Mucosa of stomach (tissue), 1 donor: ENCODE data around the gene FFAR2.
A peak's percentile ranks its signal among the peaks of the same experiment; 100 is the strongest.

Experiments
- H3K27me3 ChIP-seq: one replicate; pipeline ENCODE4 v1.7.0; 2013; ENCODE audit warnings: mild to moderate bottlenecking, low read length; ENCODE audit not compliant: control insufficient read depth, insufficient read depth
- H3K36me3 ChIP-seq: one replicate; pipeline ENCODE4 v1.7.0; 2013; ENCODE audit warnings: low read length; ENCODE audit not compliant: control insufficient read depth, insufficient read depth
- H3K4me1 ChIP-seq: one replicate; pipeline ENCODE4 v1.7.0; 2013; ENCODE audit warnings: mild to moderate bottlenecking, low read length; ENCODE audit not compliant: control insufficient read depth, insufficient read depth
- H3K4me3 ChIP-seq: one replicate; pipeline ENCODE4 v1.7.0; 2013; ENCODE audit warnings: low read length
- H3K9ac ChIP-seq: one replicate; pipeline ENCODE4 v1.7.0; 2013; ENCODE audit warnings: mild to moderate bottlenecking, low read length, moderate library complexity
- H3K9me3 ChIP-seq: one replicate; pipeline ENCODE4 v1.7.0; 2013; ENCODE audit warnings: mild to moderate bottlenecking, low read length, moderate library complexity; ENCODE audit not compliant: control insufficient read depth
- donor health status: Pancreatic carcinoma.

FFAR2 gene

DNA sequence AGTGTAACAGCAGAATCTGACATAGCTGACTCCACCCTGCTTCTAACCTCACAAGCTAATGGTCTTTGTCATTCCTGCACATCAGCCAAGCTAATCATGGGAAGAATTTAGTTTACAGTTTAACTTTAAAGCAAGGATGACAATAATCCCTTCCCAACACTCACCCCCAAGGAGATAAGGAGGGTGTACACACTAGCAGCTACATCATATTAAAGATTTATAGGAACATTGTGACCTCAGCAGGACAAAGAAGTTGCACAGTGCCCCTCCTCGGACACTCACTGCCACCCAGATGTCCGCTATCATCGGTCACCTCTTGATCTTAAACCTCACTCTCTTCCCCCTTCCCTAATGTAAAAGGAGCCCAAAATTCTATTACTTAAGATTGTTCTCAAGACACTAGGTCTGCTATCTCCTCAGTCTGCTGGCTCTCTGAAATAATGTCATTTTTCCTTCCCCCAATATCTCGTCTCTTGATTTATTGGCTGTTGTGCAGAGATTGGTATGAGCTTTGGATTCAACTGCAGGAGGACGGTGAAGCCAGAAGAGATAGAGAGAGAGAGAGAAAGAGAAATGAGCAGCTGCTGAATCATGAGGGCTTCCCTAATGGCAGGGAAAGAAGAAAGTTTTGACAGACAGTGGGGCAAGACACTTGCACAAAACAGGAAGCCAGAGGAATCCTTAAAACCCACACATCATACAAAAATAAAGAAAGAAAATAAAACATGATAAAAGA lies 17.5 kb upstream of the FFAR2 start:
- Histone ChIP-seq H3K9ac (no peak overlapping the region), H3K4me1 (peaks cover 23% of the 10 kb centered on the region), H3K36me3 (no peaks in the 10 kb centered on the region), H3K9me3 (no peaks in the 10 kb centered on the region), H3K27me3 (peaks cover 7% of the 10 kb centered on the region), H3K4me3 (no peak overlapping the region)

DNA sequence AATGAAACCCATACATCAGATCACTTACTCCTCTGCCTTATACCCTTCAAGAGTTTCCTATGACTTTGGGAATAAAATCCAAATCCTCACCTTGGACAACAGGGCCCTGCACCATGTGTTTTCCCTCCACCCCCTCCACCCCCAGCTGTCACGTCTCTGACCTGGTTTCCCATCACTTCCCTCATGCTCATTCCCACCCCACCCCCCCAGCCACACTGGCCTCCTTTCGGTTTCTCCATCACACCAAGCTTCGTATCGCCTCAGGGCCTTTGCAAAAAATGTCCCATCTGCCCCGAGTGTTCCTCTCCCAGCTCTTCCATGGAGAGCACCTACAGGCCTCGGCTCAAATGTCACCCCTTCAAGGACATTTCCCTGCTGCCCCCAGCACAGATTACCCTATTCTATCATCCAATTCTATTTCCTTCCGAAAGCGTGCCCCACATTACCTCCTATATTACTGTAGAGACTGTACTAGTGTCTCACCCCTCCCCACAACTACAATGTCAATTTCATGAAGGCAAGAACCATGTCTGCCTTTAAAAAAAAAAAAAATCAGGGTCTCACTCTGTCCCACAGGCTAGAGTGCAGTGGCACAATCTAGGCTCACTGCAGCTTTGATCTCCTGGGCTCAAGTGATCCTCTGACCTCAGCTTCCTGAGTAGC lies 16.8 kb upstream of the FFAR2 start:
- Histone ChIP-seq H3K27me3 (peaks cover 7% of the 10 kb centered on the region), H3K4me1 (peaks cover 30% of the 10 kb centered on the region), H3K36me3 (no peaks in the 10 kb centered on the region), H3K4me3 (no peak overlapping the region), H3K9me3 (no peaks in the 10 kb centered on the region), H3K9ac (no peak overlapping the region)

DNA sequence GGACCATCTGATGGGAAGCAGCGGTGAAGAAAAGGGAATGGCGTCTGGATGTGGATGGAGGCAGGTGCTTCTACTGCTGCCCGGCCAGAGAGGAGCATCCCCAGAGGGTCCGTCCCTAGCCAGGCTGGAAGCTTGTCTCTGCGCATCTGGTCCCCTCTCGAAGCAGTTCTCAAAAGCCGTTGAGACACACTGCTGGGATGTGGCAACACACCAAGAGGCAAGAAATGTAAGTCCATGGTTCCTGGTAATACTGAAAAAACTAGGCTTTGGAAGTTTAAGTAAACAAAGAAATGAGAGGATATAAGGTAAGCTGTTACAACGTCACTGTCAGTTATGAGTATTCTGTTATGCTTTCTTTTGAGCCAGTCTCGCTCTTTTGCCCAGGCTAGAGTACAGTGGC lies 15.1 kb upstream of the FFAR2 start:
- peaks cover 7% of the 10 kb centered on the region for H3K27me3 ChIP-seq
- no peaks in the 10 kb centered on the region for H3K9me3 ChIP-seq
- H3K4me3 ChIP-seq: no peak overlapping the region
- peaks cover 40% of the 10 kb centered on the region for H3K4me1 ChIP-seq
- H3K36me3 ChIP-seq: no peaks in the 10 kb centered on the region
- no peak overlapping the region for H3K9ac ChIP-seq

- no peak overlapping the region for H3K4me3 ChIP-seq
- no peaks in the 10 kb centered on the region for H3K36me3 ChIP-seq
- no peaks in the 10 kb centered on the region for H3K9me3 ChIP-seq
- H3K9ac ChIP-seq: no peak overlapping the region
- peaks cover 40% of the 10 kb centered on the region for H3K4me1 ChIP-seq
- H3K27me3 ChIP-seq: peaks cover 7% of the 10 kb centered on the region
Measured at GRCh38 chr19:35433448-35433847, 14.6 kb upstream of the FFAR2 start.

GRCh38 chr19:35435896-35436295 lies 12.2 kb upstream of the FFAR2 start:
- no peaks in the 10 kb centered on the region for H3K9me3 ChIP-seq
- no peak overlapping the region for H3K9ac ChIP-seq
- H3K4me3 ChIP-seq: no peak overlapping the region

DNA sequence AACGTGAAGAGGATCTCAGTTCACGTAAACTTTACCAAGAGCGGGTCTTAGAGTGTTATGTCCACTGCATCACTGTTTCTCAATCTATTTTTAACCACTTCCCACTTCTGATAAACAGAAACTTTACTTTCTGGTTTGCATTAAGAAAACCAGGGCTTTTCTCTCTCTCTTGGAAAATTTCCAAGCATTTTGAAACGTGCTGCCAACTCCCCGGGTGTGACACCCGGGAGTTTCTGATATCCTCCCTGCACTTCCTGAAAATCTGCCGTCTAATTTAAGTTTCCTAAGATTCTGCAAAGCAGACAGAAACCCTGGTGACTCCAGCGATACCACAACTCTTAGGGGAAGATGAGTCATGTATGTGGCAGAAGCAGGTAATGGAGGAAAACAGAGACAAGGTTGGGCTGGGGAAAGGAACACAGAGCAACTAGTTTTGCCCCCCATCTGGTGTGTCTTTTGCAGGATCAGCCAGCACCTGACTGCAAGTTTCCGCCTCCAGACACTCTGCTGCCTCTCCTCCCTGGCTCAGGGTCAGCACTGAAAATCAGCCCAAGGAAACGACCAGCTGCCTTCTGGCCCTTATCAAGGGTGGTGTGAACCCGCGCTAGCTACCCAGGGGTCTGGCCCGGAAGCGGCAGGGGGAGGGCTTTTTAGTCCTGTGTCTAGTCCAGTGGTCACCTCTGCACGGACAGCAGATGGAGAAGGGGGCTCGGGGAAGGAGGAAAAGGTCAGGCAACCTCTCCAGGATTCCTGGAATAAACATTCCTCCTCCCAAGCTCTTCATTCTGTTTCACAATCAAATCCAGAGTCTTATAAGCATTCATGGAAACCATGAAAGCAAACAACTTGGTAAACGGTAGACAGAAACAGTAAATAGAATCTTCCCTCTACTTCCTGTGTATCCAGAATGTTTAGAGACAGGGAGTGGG lies 11.3 kb upstream of the FFAR2 start:
- Histone ChIP-seq H3K36me3 (no peaks in the 10 kb centered on the region), H3K9ac (peak overlapping the region; percentile 30), H3K27me3 (peaks cover 7% of the 10 kb centered on the region), H3K4me3 (peak overlapping the region; percentile 14), H3K9me3 (no peaks in the 10 kb centered on the region), H3K4me1 (peaks cover 40% of the 10 kb centered on the region)

More at GRCh38 chr19:35435896-35436295, 12.2 kb upstream of the FFAR2 start:
- Histone ChIP-seq H3K36me3 (no peaks in the 10 kb centered on the region), H3K27me3 (peaks cover 7% of the 10 kb centered on the region), H3K4me1 (peaks cover 40% of the 10 kb centered on the region)

GRCh38 chr19:35437406-35437951 lies 10.6 kb upstream of the FFAR2 start:
- Histone ChIP-seq H3K4me3 (no peak overlapping the region), H3K36me3 (no peaks in the 10 kb centered on the region), H3K9me3 (no peaks in the 10 kb centered on the region), H3K9ac (peak overlapping the region; percentile 30), H3K4me1 (peaks cover 40% of the 10 kb centered on the region), H3K27me3 (peaks cover 7% of the 10 kb centered on the region)

GRCh38 chr19:35438096-35438495 lies 10.0 kb upstream of the FFAR2 start:
- peaks cover 40% of the 10 kb centered on the region for H3K4me1 ChIP-seq
- no peaks in the 10 kb centered on the region for H3K9me3 ChIP-seq
- no peak overlapping the region for H3K9ac ChIP-seq
- H3K4me3 ChIP-seq: no peak overlapping the region
- H3K27me3 ChIP-seq: peaks cover 7% of the 10 kb centered on the region
- no peaks in the 10 kb centered on the region for H3K36me3 ChIP-seq

- H3K27me3 ChIP-seq: peaks cover 5% of the 10 kb centered on the region
- no peaks in the 10 kb centered on the region for H3K36me3 ChIP-seq
- no peak overlapping the region for H3K9ac ChIP-seq
- H3K9me3 ChIP-seq: no peaks in the 10 kb centered on the region
- peaks cover 40% of the 10 kb centered on the region for H3K4me1 ChIP-seq
- no peak overlapping the region for H3K4me3 ChIP-seq
Measured at GRCh38 chr19:35438527-35438926, 9.5 kb upstream of the FFAR2 start.

DNA sequence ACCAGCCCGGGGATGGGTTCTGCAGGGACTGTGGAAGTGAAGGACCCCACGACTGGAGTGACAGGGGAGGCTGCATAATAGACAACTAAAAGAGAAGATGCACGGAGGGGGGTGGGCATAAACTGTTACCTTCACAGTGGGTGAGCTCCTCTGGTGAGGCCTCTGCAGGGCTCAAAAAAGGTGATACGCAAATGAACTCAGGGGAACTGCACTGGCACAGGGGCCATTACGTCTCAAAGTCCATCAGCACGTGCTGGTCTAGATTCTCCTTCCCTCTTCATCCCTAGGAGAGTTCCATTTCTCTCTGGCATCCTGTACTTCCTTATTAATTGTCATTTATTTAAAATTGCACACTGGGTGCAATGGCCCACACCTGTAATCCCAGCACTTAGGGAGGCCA lies 8.1 kb upstream of the FFAR2 start:
- no peaks in the 10 kb centered on the region for H3K36me3 ChIP-seq
- H3K9me3 ChIP-seq: no peaks in the 10 kb centered on the region
- no peaks in the 10 kb centered on the region for H3K27me3 ChIP-seq
- H3K4me1 ChIP-seq: peaks cover 28% of the 10 kb centered on the region
- no peak overlapping the region for H3K4me3 ChIP-seq
- H3K9ac ChIP-seq: no peak overlapping the region

DNA sequence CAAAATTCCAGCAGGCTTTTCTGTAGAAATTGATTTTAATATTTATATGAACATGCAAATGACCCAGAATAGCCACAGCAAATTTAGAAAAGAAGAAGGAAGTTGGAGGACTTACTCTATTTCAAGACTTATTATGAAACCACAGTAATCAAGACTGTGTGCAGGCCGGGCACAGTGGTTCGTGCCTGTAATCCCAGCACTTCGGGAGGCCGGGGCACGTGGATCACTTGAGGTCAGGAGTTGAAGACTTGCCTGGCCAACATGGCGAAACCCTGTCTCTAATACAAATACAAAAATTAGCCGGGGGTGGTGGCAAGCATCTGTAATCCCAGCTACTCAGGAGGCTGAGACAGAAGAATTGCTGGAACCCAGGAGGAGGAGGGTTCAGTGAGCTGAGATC lies 6.0 kb upstream of the FFAR2 start:
- H3K9me3 ChIP-seq: no peaks in the 10 kb centered on the region
- H3K9ac ChIP-seq: no peak overlapping the region
- H3K4me1 ChIP-seq: peaks cover 6% of the 10 kb centered on the region
- no peaks in the 10 kb centered on the region for H3K27me3 ChIP-seq
- no peaks in the 10 kb centered on the region for H3K36me3 ChIP-seq
- H3K4me3 ChIP-seq: no peak overlapping the region
